Lower lobe of right lung (tissue), 2 donors: ENCODE data around the gene VPS8. TPM values are rescaled to one million over a fixed set of nuclear protein-coding genes. Genes with fewer than 3 reads are reported as not detected.

Experiments
- ATAC-seq, 2 donors: fragments of 200-7000 bp; cut with Tn5 transposase; one replicate each; pipeline ENCODE4 v1.9.1; 2020 to 2022; ENCODE audit warnings: mild to moderate bottlenecking in 2 of 2, moderate library complexity in 2 of 2
- DNase-seq: peaks from one replicate; pipeline ENCODE4 v3.0.0-alpha.2; 2020
- H3K27ac ChIP-seq: fragments of 200-600 bp; one replicate; pipeline ENCODE4 v1.8.0; 2022
- H3K27me3 ChIP-seq: fragments of 200-600 bp; one replicate; pipeline ENCODE4 v1.8.0; 2022; ENCODE audit warnings: low read depth
- H3K36me3 ChIP-seq: fragments of 200-600 bp; one replicate; pipeline ENCODE4 v1.8.0; 2022; ENCODE audit warnings: mild to moderate bottlenecking
- H3K4me1 ChIP-seq: fragments of 200-600 bp; one replicate; pipeline ENCODE4 v1.8.0; 2022
- H3K4me3 ChIP-seq: fragments of 200-600 bp; one replicate; pipeline ENCODE4 v1.8.0; 2022; ENCODE audit warnings: mild to moderate bottlenecking
- H3K9me3 ChIP-seq: fragments of 200-600 bp; one replicate; pipeline ENCODE4 v1.8.0; 2022
- intact Hi-C: fragments of 100-400 bp; cut with DNase I; formaldehyde crosslinking; loops from one replicate; pipeline ENCODE4 v1.11.0; 2022
- total RNA-seq: library from RNA; stranded (reverse); fragmentation: NEBNext Ultra II Directional; extraction: Animal tissue kit (Norgen Biotek cat#: 25700); gene quantifications from one replicate; pipeline ENCODE4 v1.2.1, GENCODE V29; 2021
- TF ChIP-seq, protein P1 (sequence below): fragments of 200-600 bp; IDR thresholded peaks from one replicate; pipeline ENCODE4 v1.8.0; 2022; ENCODE audit warnings: antibody characterized with exemption, mild to moderate bottlenecking
- donor health status: DM: no; HTN: yes; CAD: no; lungs with severe emphysema.

The VPS8 gene
- total RNA-seq, 1 donor from 2014 or later, result 84.7 TPM

DNA sequence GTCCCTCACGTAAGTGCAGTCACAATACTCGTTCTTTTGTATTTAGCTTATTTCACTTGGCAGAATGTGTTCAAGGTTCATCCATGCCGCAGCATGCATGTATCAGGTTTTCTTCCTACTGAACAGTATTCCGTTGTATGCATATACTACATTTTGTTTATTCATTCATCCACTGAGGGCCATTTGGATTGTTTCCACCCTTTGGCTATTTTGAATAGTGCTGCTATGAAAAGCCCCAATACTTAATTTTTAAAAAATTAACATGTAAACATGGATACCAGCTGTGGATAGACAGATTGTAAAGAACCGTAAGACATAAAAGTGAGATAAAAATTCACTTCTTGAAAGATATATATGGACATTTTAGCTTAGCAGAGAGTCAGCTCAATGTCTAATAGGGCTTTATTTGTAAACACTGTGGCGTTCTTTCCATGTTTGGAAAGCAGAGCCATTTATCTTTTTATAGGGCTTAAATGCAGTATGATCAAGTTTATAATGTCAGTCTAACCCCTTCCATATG lies 115.9 kb downstream of the VPS8 start:
- Histone ChIP-seq H3K27ac (no peak overlapping the region), H3K27me3 (no peaks in the 10 kb centered on the region), H3K9me3 (no peaks in the 10 kb centered on the region), H3K4me1 (no peaks in the 10 kb centered on the region), H3K36me3 (peaks cover 82% of the 10 kb centered on the region), H3K4me3 (no peak overlapping the region)
- intact Hi-C loops, result no loop called here
- DNase-seq (no peak), ATAC-seq (no peak)
- TF ChIP-seq, protein P1, sequence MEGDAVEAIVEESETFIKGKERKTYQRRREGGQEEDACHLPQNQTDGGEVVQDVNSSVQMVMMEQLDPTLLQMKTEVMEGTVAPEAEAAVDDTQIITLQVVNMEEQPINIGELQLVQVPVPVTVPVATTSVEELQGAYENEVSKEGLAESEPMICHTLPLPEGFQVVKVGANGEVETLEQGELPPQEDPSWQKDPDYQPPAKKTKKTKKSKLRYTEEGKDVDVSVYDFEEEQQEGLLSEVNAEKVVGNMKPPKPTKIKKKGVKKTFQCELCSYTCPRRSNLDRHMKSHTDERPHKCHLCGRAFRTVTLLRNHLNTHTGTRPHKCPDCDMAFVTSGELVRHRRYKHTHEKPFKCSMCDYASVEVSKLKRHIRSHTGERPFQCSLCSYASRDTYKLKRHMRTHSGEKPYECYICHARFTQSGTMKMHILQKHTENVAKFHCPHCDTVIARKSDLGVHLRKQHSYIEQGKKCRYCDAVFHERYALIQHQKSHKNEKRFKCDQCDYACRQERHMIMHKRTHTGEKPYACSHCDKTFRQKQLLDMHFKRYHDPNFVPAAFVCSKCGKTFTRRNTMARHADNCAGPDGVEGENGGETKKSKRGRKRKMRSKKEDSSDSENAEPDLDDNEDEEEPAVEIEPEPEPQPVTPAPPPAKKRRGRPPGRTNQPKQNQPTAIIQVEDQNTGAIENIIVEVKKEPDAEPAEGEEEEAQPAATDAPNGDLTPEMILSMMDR, result no peak

DNA sequence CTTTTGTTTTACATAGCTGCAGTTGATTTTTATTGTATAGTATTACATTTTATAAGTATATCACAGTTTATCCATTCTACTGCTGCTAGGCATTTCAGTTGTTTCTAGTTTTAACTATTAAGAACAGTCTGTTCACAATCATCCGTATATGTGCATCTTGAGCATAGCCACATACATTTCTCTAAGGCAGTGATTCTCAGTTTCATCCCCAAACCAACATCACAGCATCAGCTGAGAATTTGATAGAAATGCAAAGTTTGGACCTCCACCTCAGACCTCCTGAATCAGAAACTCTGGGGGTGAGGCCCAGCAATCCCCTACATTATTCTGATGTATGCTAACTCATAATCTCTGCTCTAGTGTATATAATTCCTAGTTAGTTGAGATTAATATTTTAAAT lies 120.8 kb downstream of the VPS8 start:
- no peaks in the 10 kb centered on the region for H3K4me1 ChIP-seq
- no peak for DNase-seq
- peaks cover 71% of the 10 kb centered on the region for H3K36me3 ChIP-seq
- intact Hi-C loops, result no loop called here
- H3K27me3 ChIP-seq, result no peaks in the 10 kb centered on the region
- no peak overlapping the region for H3K27ac ChIP-seq
- no peak overlapping the region for H3K4me3 ChIP-seq
- H3K9me3 ChIP-seq, result no peaks in the 10 kb centered on the region
- TF ChIP-seq, protein P1, result no peak
- ATAC-seq, result no peak

DNA sequence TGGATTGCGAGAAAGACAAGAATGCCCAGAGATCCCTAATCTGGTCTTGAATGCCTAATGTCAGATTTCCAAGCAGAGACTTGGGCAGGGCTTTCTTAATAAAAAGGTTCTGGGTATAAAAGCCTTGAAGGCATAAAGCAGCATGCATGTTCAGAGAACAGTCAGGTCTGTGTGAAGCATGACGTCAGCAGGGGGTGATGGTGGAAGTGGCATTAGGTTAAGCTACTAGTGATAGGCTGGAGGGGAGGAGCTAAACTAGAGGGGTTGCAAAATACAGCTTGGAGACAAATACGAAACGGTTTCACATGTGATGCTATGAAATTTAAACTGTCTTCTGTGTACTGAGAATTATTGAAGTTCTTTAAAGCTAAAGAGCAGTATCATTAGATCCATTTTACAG lies 125.6 kb downstream of the VPS8 start:
- Histone ChIP-seq H3K27me3 (no peaks in the 10 kb centered on the region), H3K36me3 (peaks cover 53% of the 10 kb centered on the region), H3K4me3 (no peak overlapping the region), H3K27ac (no peak overlapping the region), H3K9me3 (no peaks in the 10 kb centered on the region), H3K4me1 (no peaks in the 10 kb centered on the region)
- TF ChIP-seq, protein P1, result no peak
- ATAC-seq, result no peak
- intact Hi-C loops, result no loop called here
- DNase-seq, result no peak

DNA sequence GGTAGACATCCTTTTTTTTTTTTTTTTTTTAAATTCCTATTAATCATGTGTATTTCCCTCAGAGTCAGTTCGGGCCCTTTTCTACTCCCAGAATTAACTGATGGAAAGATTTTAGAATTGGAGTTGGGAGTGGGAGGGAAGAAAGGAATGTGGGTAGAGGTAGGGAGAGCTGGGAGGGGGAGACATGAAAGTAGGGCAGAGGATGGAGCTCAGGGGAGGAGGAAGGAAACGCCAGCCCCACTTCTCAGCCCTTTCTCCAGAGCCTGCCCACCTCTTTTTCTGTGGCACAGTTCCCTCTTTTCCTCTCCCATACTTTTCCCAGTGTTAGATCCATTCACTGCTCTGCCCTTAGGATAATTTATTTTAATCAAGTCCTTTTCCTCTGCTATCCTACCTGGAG lies 129.4 kb downstream of the VPS8 start:
- Histone ChIP-seq H3K27me3 (no peaks in the 10 kb centered on the region), H3K36me3 (peaks cover 59% of the 10 kb centered on the region), H3K4me1 (no peaks in the 10 kb centered on the region), H3K4me3 (no peak overlapping the region), H3K9me3 (no peaks in the 10 kb centered on the region), H3K27ac (no peak overlapping the region)
- intact Hi-C loops, result no loop called here
- DNase-seq (no peak), ATAC-seq (no peak)
- TF ChIP-seq, protein P1, result no peak

DNA sequence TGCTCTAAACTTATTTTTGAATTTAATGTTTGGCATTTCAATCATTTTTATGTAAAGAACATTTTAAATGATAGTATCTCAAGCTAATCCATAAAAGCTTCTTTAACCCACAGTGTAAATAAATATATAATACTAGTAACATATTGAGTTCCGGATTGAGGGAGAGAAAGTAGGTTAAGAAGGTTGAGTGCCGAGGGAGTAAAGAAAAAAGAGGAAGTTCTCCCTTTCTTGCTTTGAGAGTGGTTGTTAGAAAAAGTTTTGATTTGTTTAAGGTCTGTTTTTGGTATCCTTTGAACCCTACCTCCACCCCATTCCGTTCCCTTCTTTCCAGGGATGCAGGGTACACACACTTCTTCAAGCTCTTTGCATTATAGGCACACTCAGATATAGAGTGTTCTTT lies 130.8 kb downstream of the VPS8 start:
- ATAC-seq (no peak), DNase-seq (no peak)
- H3K9me3 ChIP-seq, result no peaks in the 10 kb centered on the region
- no peaks in the 10 kb centered on the region for H3K27me3 ChIP-seq
- H3K4me3 ChIP-seq, result no peak overlapping the region
- no peak overlapping the region for H3K27ac ChIP-seq
- no peaks in the 10 kb centered on the region for H3K4me1 ChIP-seq
- TF ChIP-seq, protein P1, result no peak
- intact Hi-C loops, result no loop called here
- peaks cover 48% of the 10 kb centered on the region for H3K36me3 ChIP-seq

DNA sequence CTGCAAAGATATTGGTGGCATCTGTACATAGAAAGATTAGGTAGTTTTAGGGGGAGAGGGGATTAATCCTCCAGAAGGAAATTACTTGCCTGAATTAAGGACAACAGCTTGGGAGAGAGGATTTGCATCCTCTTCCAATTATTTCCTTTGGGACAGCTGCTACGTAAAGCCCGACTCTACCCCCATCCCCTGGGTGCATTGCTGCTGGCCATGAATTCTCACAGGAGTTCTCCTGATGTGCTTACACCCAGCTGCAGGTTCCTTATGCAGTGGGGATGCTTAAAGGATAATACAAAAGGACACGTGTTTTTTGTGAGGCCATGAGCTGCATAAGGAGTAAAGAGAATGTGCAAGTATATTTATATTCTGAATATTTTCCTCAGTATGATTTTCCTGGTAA lies 132.3 kb downstream of the VPS8 start:
- intact Hi-C loops, result no loop called here
- TF ChIP-seq, protein P1, result no peak
- H3K36me3 ChIP-seq, result peaks cover 40% of the 10 kb centered on the region
- DNase-seq (no peak), ATAC-seq (no peak)
- no peaks in the 10 kb centered on the region for H3K27me3 ChIP-seq
- H3K27ac ChIP-seq, result no peak overlapping the region
- no peaks in the 10 kb centered on the region for H3K9me3 ChIP-seq
- H3K4me3 ChIP-seq, result no peak overlapping the region
- no peaks in the 10 kb centered on the region for H3K4me1 ChIP-seq
